ENCODE measurements around the gene SPTBN1. TPM values are rescaled to one million over a fixed set of nuclear protein-coding genes. Genes with fewer than 3 reads are reported as not detected.

The SPTBN1 gene
- total RNA-seq, 1 experiment from 2014 or later, result 202 TPM

GRCh38 chr2:54428108-54428831, 27.9 kb upstream of the SPTBN1 start:
- Histone ChIP-seq H2AFZ (ENCODE audit: low read length) (no peak overlapping the region), H3K4me2 (ENCODE audit: low read length) (no peak overlapping the region), H3K9me2 (replicated peaks; ENCODE audit: low read length) (no peaks in the 10 kb centered on the region), H3K4me3 (ENCODE audit: low read length) (no peak overlapping the region), H3K9me3 (ENCODE audit: low read length) (no peaks in the 10 kb centered on the region), H3K9ac (ENCODE audit: low read length) (no peak overlapping the region), H3K27me3 (ENCODE audit: low read length) (no peaks in the 10 kb centered on the region), H3F3A (ENCODE audit: low read length, unreplicated experiment) (no peaks in the 10 kb centered on the region), H3K79me2 (ENCODE audit: low read length) (no peaks in the 10 kb centered on the region), H3K4me1 (ENCODE audit: insufficient read depth, low read length) (no peaks in the 10 kb centered on the region), H3K27ac (ENCODE audit: low read length) (no peak overlapping the region), H3K36me3 (ENCODE audit: low read depth, low read length) (no peaks in the 10 kb centered on the region), H4K20me1 (ENCODE audit: low read length) (no peaks in the 10 kb centered on the region)
- intact Hi-C loops (cut with micrococcal nuclease), result no loop called here
- CTCF ChIA-PET, result no interaction called here
- no TSS peak for BruUV-seq (replicated peaks)
- POLR2A ChIA-PET (ENCODE audit: unreplicated experiment), result no interaction called here
- DNase-seq (no peak), ATAC-seq (no peak)
- TF ChIP-seq CTCF (conservative IDR thresholded peaks at IDR 0.05; ENCODE audit: low read depth, low read length) (no peak), EZH2phosphoT487 (IDR thresholded peaks at IDR 0.05; ENCODE audit: borderline replicate concordance, low read length) (no peak), EZH2 (IDR thresholded peaks at IDR 0.05; ENCODE audit: low read length, unreplicated experiment) (no peak)

GRCh38 chr2:54429054-54429453, 27.1 kb upstream of the SPTBN1 start:
- ATAC-seq, result no peak
- POLR2A ChIA-PET (ENCODE audit: unreplicated experiment), result no interaction called here

More at GRCh38 chr2:54429054-54429453, 27.1 kb upstream of the SPTBN1 start:
- Histone ChIP-seq H3K9ac (ENCODE audit: low read length) (no peak overlapping the region), H3K9me2 (replicated peaks; ENCODE audit: low read length) (no peaks in the 10 kb centered on the region), H2AFZ (ENCODE audit: low read length) (no peak overlapping the region), H3K4me3 (ENCODE audit: low read length) (no peak overlapping the region), H3K36me3 (ENCODE audit: low read depth, low read length) (no peaks in the 10 kb centered on the region), H3K27ac (ENCODE audit: low read length) (no peak overlapping the region), H4K20me1 (ENCODE audit: low read length) (no peaks in the 10 kb centered on the region), H3K4me2 (ENCODE audit: low read length) (no peak overlapping the region), H3F3A (ENCODE audit: low read length, unreplicated experiment) (no peaks in the 10 kb centered on the region), H3K79me2 (ENCODE audit: low read length) (no peaks in the 10 kb centered on the region), H3K4me1 (ENCODE audit: insufficient read depth, low read length) (no peaks in the 10 kb centered on the region), H3K27me3 (ENCODE audit: low read length) (no peaks in the 10 kb centered on the region), H3K9me3 (ENCODE audit: low read length) (no peaks in the 10 kb centered on the region)
- DNase-seq, result no peak
- BruUV-seq (replicated peaks), result no TSS peak
- CTCF ChIA-PET, result no interaction called here
- TF ChIP-seq EZH2 (IDR thresholded peaks at IDR 0.05; ENCODE audit: low read length, unreplicated experiment) (no peak), CTCF (conservative IDR thresholded peaks at IDR 0.05; ENCODE audit: low read depth, low read length) (no peak), EZH2phosphoT487 (IDR thresholded peaks at IDR 0.05; ENCODE audit: borderline replicate concordance, low read length) (no peak)
- intact Hi-C loops (cut with micrococcal nuclease), result no loop called here

Data from PC-3 (cell line).